ENCODE measurements around the gene C1orf21. TPM values are rescaled to one million over a fixed set of nuclear protein-coding genes. Genes with fewer than 3 reads are reported as not detected.

Gene C1orf21
- total and polyA plus RNA-seq, 2 donors (not counting 3 experiments of a cell fraction or from before 2014, with no cell fraction given), result 0.79 to 8.5 TPM

- dilution Hi-C loops (cut with MboI; ENCODE audit: extremely low pct_ligation_motif_present, low sequenced_read_pairs), result no loop called here
- no peaks in the 10 kb centered on the region for H3K4me1 ChIP-seq (ENCODE audit: control insufficient read depth, extremely low read depth, insufficient read depth, low read length)
- TF ChIP-seq JUN (IDR thresholded peaks at IDR 0.05; ENCODE audit: borderline replicate concordance, insufficient read depth, insufficient read length, low read depth), result no peak
- no peak for TF ChIP-seq POLR2A (IDR thresholded peaks at IDR 0.05; ENCODE audit: low read depth, low read length)
- TF ChIP-seq CTCF (IDR thresholded peaks at IDR 0.05; ENCODE audit: extremely low read depth in 1 of 2, insufficient read depth in 1 of 2, low read depth in 1 of 2, low read length in 2 of 2), result no peak
- no peak for TF ChIP-seq EZH2 (IDR thresholded peaks at IDR 0.05; ENCODE audit: borderline replicate concordance, low read depth, low read length, severe bottlenecking)
- no peak for TF ChIP-seq MYC (IDR thresholded peaks at IDR 0.05; ENCODE audit: low read depth, low read length)
- TF ChIP-seq FOS (IDR thresholded peaks at IDR 0.05; ENCODE audit: borderline replicate concordance, insufficient read depth, low read length), result no peak
- TF ChIP-seq POLR2AphosphoS5 (IDR thresholded peaks at IDR 0.05; ENCODE audit: insufficient read depth, low read depth, low read length), result no peak
- TF ChIP-seq MAX (IDR thresholded peaks at IDR 0.05; ENCODE audit: insufficient read depth, insufficient read length), result no peak
- no peak for TF ChIP-seq GATA2 (IDR thresholded peaks at IDR 0.05; ENCODE audit: insufficient read depth, insufficient read length, low read depth, low read length)
- H2AFZ ChIP-seq (ENCODE audit: low read depth, low read length), result no peak overlapping the region
- no peaks in the 10 kb centered on the region for H3K27me3 ChIP-seq (ENCODE audit: control insufficient read depth in 2 of 2, insufficient read depth in 2 of 2, low read length in 2 of 2)
- FAIRE-seq, result no peak
- CTCF ChIA-PET, result interaction anchor here (0.8 kb wide), 1 partner anchor 81 kb away, joined by 3 read pairs; no protein-coding TSS in a partner anchor
- H3K4me3 ChIP-seq (replicated peaks in 1 of 3; ENCODE audit: insufficient read depth in 1 of 3, low read depth in 1 of 3, low read length in 3 of 3), result no peak overlapping the region
- H3K9me1 ChIP-seq (replicated peaks; ENCODE audit: control insufficient read depth, extremely low read depth, insufficient read depth, low read length), result no peaks in the 10 kb centered on the region
- H3K36me3 ChIP-seq (ENCODE audit: control insufficient read depth in 2 of 2, extremely low read depth in 1 of 2, insufficient read depth in 2 of 2, low read length in 2 of 2), result no peaks in the 10 kb centered on the region
- H3K9ac ChIP-seq (replicated peaks; ENCODE audit: extremely low read depth, insufficient read depth, low read length), result no peak overlapping the region
- POLR2A ChIA-PET, result no interaction called here
- no peaks in the 10 kb centered on the region for H3K79me2 ChIP-seq (ENCODE audit: control insufficient read depth, insufficient read depth, low read length)
- no peaks in the 10 kb centered on the region for H3K9me3 ChIP-seq (replicated peaks; ENCODE audit: control insufficient read depth, insufficient read depth, low read length)
- no TSS peak for BruUV-seq (replicated peaks)
- no peak overlapping the region for H3K27ac ChIP-seq (ENCODE audit: insufficient read depth, low read depth, low read length)
- no peak overlapping the region for H3K4me2 ChIP-seq (ENCODE audit: insufficient read depth, low read length)
- no peak for DNase-seq (ENCODE audit: low read depth, low spot score)
- no peaks in the 10 kb centered on the region for H4K20me1 ChIP-seq (replicated peaks; ENCODE audit: control insufficient read depth, extremely low read depth, insufficient read depth, low read length)
- intact Hi-C loops (cut with micrococcal nuclease), result no loop called here
These were observed 195.6 kb downstream of the C1orf21 start for GRCh38 chr1:184582411-184582810.
